ENCODE measurements around the gene ARHGAP30. TPM values are rescaled to one million over a fixed set of nuclear protein-coding genes. Genes with fewer than 3 reads are reported as not detected.

Gene ARHGAP30
- total RNA-seq, 6 experiments from 2014 or later, result not detected

GRCh38 chr1:161080441-161081405, 11.0 kb upstream of the ARHGAP30 start:
- no peak for DNase-seq
- Mint-ChIP-seq H3K27me3 (ENCODE audit: insufficient read depth) (no peaks in the 10 kb centered on the region; the same call in 1 of the 2 replicates), H3K27ac (peak overlapping the region; percentile 83), H3K9me3 (no peaks in the 10 kb centered on the region), H3K4me1 (ENCODE audit: low read depth) (peaks cover 59% of the 10 kb centered on the region), H3K36me3 (ENCODE audit: low read depth) (no peaks in the 10 kb centered on the region), H3K4me3 (peak overlapping the region; percentile 7; the same call in 1 of the 2 replicates)
- TF ChIP-seq, protein P1, sequence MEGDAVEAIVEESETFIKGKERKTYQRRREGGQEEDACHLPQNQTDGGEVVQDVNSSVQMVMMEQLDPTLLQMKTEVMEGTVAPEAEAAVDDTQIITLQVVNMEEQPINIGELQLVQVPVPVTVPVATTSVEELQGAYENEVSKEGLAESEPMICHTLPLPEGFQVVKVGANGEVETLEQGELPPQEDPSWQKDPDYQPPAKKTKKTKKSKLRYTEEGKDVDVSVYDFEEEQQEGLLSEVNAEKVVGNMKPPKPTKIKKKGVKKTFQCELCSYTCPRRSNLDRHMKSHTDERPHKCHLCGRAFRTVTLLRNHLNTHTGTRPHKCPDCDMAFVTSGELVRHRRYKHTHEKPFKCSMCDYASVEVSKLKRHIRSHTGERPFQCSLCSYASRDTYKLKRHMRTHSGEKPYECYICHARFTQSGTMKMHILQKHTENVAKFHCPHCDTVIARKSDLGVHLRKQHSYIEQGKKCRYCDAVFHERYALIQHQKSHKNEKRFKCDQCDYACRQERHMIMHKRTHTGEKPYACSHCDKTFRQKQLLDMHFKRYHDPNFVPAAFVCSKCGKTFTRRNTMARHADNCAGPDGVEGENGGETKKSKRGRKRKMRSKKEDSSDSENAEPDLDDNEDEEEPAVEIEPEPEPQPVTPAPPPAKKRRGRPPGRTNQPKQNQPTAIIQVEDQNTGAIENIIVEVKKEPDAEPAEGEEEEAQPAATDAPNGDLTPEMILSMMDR (IDR thresholded peaks at IDR 0.05), result no peak

GRCh38 chr1:161079436-161080110, 9.9 kb upstream of the ARHGAP30 start:
- Mint-ChIP-seq H3K27ac (peak overlapping the region; percentile 83; the same call in 1 of the 2 replicates), H3K27me3 (ENCODE audit: insufficient read depth) (no peaks in the 10 kb centered on the region; the same call in 1 of the 2 replicates), H3K4me3 (no peak overlapping the region), H3K36me3 (ENCODE audit: low read depth) (no peaks in the 10 kb centered on the region), H3K4me1 (ENCODE audit: low read depth) (peaks cover 48% of the 10 kb centered on the region), H3K9me3 (no peaks in the 10 kb centered on the region)
- TF ChIP-seq, protein P1 (IDR thresholded peaks at IDR 0.05), result peak; percentile 29; the same call in 1 of the 2 replicates
- DNase-seq, result no peak

DNA sequence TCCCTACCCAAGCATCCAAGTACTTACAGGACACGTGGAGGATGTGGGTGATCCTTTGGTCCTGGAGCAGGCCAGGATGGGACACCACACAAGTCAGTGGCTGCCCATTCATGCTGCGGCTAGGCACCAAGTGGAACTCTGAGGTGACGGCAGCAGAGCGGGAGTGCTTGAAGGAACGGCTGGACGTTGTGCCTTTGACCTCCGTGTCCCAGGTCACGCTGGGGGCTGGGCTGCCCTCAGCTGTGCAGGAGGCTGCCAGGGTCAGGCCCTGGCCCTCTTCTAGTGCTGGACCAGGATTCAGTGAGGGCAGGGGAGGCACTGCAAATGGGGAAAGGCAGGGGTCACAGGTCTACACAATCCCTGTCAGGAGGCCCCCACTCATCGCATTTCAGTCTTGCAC, 7.7 kb upstream of the ARHGAP30 start:
- H3K4me3 Mint-ChIP-seq, result no peak overlapping the region
- TF ChIP-seq, protein P1 (IDR thresholded peaks at IDR 0.05), result no peak

GRCh38 chr1:161076410-161076809, 6.7 kb upstream of the ARHGAP30 start:
- no peak overlapping the region for H3K27ac Mint-ChIP-seq
- TF ChIP-seq, protein P1 (IDR thresholded peaks at IDR 0.05), result no peak
- no peak overlapping the region for H3K4me3 Mint-ChIP-seq
- H3K9me3 Mint-ChIP-seq, result no peaks in the 10 kb centered on the region
- no peaks in the 10 kb centered on the region; the same call in 1 of the 2 replicates for H3K27me3 Mint-ChIP-seq (ENCODE audit: insufficient read depth)
- H3K4me1 Mint-ChIP-seq (ENCODE audit: low read depth), result peaks cover 16% of the 10 kb centered on the region
- H3K36me3 Mint-ChIP-seq (ENCODE audit: low read depth), result no peaks in the 10 kb centered on the region
- DNase-seq, result no peak

More for the DNA sequence above, 7.7 kb upstream of the ARHGAP30 start:
- no peak overlapping the region for H3K27ac Mint-ChIP-seq
- H3K36me3 Mint-ChIP-seq (ENCODE audit: low read depth), result no peaks in the 10 kb centered on the region
- H3K4me1 Mint-ChIP-seq (ENCODE audit: low read depth), result peaks cover 27% of the 10 kb centered on the region
- no peaks in the 10 kb centered on the region; the same call in 1 of the 2 replicates for H3K27me3 Mint-ChIP-seq (ENCODE audit: insufficient read depth)
- no peaks in the 10 kb centered on the region for H3K9me3 Mint-ChIP-seq
- no peak for DNase-seq

- Mint-ChIP-seq H3K36me3 (ENCODE audit: low read depth) (no peaks in the 10 kb centered on the region), H3K9me3 (no peaks in the 10 kb centered on the region), H3K4me1 (ENCODE audit: low read depth) (peaks cover under 1% of the 10 kb centered on the region), H3K27ac (no peak overlapping the region), H3K4me3 (no peak overlapping the region), H3K27me3 (ENCODE audit: insufficient read depth) (peaks cover 2% of the 10 kb centered on the region)
- TF ChIP-seq, protein P1 (IDR thresholded peaks at IDR 0.05), result no peak
- no peak for DNase-seq
Measured at GRCh38 chr1:161074676-161075368, 5.1 kb upstream of the ARHGAP30 start.

Measured in HFFc6 (cell line).